Suprapubic skin (tissue), 4 donors: ENCODE results near the gene DZIP1L.

Source experiments
- CTCF ChIP-seq, 2 donors: fragments of 200-600 bp in 1 of 2; fragments of 450-650 bp in 1 of 2; sonication (generic) in 1 of 2; IDR thresholded peaks; one replicate each; pipeline ENCODE4 v1.5.1; 2016 to 2019; ENCODE audit warnings: antibody characterized with exemption in 2 of 2, mild to moderate bottlenecking in 1 of 2, moderate library complexity in 1 of 2
- POLR2A ChIP-seq, 2 donors: fragments of 450-650 bp; IDR thresholded peaks; one replicate each; pipeline ENCODE4 v1.6.1; 2017; ENCODE audit warnings: antibody characterized with exemption in 2 of 2, mild to moderate bottlenecking in 2 of 2, moderate library complexity in 2 of 2
- POLR2AphosphoS5 ChIP-seq, 3 donors: sonication (generic); formaldehyde crosslinking; IDR thresholded peaks; one replicate each; pipeline ENCODE4 v1.6.1; 2017; ENCODE audit warnings: antibody characterized with exemption in 3 of 3

- TF ChIP-seq POLR2A (IDR thresholded peaks at IDR 0.05) (no peak), POLR2AphosphoS5 (IDR thresholded peaks at IDR 0.05) (peak in 1 of 3 donors; percentile 15), CTCF (IDR thresholded peaks at IDR 0.05) (no peak)
Measured at GRCh38 chr3:138113326-138113725, 2.1 kb downstream of the DZIP1L start.
